GM21526 (cell line): Measurements from ENCODE around the gene PRPS1L1.

Experiments
- ATAC-seq: cut with Tn5 transposase; IDR thresholded peaks from one replicate; pipeline ENCODE4 v1.9.1; 2021; ENCODE audit warnings: moderate library complexity; ENCODE audit not compliant: unreplicated experiment, low FRiP score

Gene PRPS1L1

GRCh38 chr7:18027628-18028027, at the start of gene PRPS1L1:
Gene PRPS1L1, minus strand, starts transcription at chr7:18027846.
- no peak for ATAC-seq

DNA sequence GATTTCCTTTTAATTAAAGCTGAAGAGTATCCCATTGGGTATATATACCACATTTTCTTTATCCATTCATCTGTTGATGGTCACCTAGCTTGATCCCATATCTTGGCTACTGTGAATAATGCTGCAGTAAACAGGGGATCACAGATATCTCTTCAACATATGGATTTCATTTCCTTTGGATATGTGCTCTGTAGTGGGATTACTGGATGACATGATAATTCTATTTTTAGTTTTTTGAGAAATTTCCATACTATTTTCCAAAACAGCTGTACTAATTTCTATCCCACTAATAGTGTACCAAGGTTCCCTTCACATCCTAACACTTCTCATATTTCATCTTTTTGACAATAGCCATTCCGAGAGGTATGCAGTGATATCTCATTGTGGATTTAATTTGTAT, 48.8 kb upstream of the PRPS1L1 start:
- no peak for ATAC-seq

DNA sequence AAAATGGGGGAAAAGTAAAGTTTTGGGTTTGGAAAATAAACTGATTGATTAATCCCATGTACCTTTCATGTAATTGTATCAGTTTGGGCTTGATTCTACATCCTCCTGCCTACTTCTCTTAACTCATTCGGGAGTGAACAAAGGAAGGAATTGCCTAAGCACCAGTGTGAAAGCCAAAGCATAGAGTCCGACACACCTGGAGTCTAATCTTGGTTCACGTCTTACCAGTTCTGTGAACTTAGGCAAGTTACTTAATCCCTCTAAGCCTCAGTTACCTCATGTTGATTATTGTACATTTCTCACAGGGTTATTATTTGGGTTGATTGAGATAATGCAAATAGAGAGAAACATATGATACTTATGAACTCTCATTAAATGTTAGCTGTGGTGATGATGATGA, 41.1 kb upstream of the PRPS1L1 start:
- ATAC-seq = no peak

- peak; percentile 76 for ATAC-seq
Observed at GRCh38 chr7:18064242-18064838, 36.7 kb upstream of the PRPS1L1 start.

DNA sequence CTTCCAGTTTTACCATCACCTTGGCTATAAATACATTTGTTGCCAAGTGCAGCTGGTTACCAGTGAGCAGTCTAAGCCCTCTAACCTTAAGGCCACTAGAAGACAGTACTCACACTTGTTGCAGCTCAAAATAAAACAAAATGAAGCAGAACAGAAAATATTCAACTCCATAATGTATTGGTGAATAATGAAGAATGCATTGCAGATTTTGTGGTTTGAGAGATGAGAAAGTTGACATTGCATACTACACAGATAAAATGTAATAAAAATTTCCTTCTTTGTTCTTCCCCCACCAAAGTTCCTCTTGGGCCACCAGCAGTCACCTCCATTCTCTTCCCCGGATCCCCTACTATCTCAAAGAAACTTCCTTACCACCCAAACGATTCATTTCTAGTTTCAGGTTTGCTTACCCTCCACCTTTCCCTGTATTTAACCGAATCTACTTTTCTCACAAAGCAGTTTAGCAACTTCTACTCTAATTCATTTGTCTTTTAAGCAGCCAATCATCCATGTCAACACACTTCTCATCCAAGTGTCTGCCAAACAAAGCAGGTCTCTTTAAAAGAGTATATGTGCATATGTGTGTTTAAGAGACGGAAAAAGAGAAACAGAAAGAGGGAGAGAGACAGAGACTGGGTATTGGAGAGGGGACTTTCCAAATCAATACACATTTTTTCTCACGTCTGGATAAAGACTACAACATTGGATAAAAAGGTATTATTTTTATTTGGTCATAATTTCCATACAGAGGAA, 35.7 kb upstream of the PRPS1L1 start:
- ATAC-seq = no peak

DNA sequence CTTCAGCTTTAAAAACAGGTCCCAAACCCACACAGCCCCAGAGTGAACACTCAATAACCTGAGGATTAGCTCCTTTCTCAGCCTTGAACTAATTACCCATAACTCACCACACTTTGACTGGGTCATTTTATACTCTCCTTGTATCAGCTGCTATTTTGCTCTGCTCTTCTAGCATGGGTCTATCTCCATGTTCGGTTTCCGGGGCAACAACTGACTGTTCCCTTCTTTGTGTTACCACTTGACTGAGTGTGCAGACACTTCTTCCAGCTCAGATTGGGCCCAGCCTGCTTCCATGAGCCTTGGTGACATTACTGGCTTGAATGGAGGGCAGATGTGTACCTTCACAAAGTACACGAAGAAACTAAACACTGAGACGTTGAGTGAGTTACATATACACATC, 31.5 kb upstream of the PRPS1L1 start:
- ATAC-seq = no peak

DNA sequence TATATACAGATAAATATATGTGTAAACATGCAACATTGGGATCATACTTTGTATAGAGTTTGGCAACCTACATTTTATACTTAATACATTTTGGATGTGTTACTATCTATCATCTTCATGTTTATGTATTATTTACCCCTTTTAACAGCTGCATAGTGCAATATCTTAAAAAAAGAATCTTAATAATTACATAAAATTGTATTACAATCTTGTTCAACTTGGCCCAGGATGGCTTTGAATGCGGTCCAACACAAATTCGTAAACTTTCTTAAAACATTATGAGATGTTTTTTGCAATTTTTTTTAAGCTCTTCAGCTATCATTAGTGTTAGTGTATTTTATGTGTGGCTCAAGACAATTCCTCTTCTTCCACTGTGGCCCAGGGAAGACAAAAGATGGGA, 26.3 kb upstream of the PRPS1L1 start:
- no peak for ATAC-seq

DNA sequence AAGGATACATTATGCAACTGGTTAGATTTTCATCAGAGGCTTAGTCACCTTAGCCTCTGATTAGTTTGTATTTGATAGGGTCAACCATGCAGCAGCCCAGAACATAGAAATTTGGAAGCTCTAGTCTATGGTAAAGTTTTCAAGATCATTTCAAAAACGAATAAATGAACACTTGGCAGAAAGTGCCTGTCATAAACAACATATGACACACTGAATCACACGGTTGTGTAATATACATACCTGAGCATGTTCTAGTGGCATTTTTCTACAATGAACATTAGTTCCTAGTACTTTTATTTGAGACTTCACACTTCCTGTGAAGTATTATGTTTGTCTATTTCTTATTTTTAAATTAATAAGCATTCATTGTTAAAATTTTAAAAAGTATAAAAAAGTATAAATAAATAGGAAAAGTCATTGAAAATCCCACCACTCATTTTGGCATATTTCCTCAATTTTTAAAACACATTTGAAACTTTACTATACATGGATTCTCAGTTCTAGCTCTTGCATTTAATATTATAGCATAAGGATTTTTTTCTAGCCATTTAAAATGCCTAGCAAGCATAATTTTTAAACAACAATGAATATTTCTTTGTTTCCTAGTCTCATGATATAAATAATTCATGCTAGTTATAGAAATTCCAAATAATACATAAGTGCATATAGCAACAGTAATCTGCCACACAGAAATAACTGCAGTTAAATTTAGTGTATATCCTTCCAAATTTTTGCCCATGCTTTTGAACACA, 25.7 kb upstream of the PRPS1L1 start:
- ATAC-seq = no peak

GRCh38 chr7:18049262-18049661, 21.6 kb upstream of the PRPS1L1 start:
- no peak for ATAC-seq

- no peak for ATAC-seq
Observed at GRCh38 chr7:18046601-18047000, 19.0 kb upstream of the PRPS1L1 start.

GRCh38 chr7:18045171-18045570, 17.5 kb upstream of the PRPS1L1 start:
- ATAC-seq = no peak

- no peak for ATAC-seq
Observed at GRCh38 chr7:18041191-18041590, 13.5 kb upstream of the PRPS1L1 start.

DNA sequence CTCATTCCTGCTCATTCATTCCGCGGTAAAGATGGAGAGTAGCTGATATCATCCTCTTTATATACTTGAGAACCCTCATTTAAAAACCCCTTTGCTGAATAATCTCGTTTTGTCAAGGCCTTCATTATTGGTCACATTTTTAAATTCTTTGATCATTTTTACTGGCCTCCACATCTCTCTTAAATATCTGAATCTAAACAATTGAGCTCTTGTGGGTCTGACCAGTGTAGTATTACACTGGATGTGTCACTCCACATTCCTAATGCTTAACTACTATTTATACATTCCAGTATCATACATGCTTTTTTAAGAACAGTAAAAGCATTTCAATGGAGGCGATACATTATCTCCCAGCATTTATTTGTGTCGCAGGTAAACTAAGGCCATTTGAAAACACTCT, 12.6 kb upstream of the PRPS1L1 start:
- ATAC-seq = no peak

- ATAC-seq = no peak
Observed at GRCh38 chr7:18038382-18038781, 10.7 kb upstream of the PRPS1L1 start.

- ATAC-seq = no peak
Observed at GRCh38 chr7:18037609-18038008, 10.0 kb upstream of the PRPS1L1 start.

DNA sequence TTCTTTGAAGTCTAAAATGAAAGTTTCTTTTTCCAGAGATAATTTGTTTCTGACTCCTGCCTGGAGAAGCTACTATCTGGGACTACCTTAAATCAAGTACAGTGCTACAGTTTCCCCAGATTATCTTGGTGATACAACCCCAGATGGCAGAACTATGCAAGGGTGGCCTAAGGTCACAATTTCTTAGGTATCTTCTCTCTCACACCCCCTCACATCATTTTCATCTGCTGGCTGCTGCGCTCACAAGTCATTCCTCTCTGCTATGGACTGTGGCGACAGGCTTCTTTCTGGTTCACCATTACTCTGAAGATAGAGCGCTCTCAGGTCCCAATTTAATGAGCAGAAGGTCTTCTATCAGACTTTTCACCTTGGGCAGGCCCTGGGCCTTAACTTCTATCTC, 9.1 kb upstream of the PRPS1L1 start:
- ATAC-seq = no peak

DNA sequence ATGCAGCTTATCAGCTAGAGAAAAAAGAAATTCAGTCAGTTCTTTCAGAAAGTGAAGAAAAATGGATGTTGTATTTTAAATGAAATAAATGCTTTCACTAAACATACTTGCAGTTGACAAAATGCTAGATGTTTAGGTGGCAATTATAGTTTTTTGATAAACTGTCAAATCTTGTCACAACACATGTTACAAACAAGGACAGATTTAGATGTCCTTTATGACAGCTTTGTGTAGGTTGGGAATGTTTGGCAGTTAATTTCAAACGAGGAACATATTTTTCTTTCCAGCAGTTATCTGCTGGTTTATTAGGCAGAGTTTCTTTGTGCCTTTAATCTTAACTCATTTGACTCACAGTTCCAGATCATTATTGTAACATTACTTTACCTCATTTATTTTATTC, 3.1 kb upstream of the PRPS1L1 start:
- ATAC-seq = no peak

DNA sequence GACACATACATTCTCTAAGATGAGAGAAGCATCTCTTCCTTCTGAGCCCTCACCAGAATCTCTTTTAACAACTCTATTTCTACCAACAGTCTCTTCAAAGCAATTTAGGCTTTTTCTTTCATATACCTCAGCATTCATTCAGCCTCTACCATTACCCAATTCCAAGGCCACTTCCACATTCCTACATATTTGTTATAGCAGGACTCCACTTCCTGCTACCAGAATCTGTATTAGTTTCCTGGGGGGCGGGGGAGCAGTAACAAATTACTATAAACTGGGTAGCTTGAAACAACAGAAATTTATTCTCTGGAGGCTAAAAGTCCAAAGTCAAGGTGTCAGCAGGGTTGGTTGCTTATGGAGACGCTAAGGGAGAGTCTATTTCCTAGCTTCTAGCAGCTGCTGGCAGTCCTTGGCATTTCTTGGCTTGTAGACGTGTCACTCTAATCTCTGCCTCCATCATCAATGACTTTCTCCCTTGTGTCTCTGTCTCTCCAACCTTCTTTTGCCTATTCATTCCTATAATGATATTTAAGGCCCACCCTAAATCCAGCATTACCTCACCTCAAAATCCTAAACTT, 7.4 kb downstream of the PRPS1L1 start:
- ATAC-seq = no peak

- ATAC-seq = no peak
Observed at GRCh38 chr7:18019555-18019954, 8.1 kb downstream of the PRPS1L1 start.

DNA sequence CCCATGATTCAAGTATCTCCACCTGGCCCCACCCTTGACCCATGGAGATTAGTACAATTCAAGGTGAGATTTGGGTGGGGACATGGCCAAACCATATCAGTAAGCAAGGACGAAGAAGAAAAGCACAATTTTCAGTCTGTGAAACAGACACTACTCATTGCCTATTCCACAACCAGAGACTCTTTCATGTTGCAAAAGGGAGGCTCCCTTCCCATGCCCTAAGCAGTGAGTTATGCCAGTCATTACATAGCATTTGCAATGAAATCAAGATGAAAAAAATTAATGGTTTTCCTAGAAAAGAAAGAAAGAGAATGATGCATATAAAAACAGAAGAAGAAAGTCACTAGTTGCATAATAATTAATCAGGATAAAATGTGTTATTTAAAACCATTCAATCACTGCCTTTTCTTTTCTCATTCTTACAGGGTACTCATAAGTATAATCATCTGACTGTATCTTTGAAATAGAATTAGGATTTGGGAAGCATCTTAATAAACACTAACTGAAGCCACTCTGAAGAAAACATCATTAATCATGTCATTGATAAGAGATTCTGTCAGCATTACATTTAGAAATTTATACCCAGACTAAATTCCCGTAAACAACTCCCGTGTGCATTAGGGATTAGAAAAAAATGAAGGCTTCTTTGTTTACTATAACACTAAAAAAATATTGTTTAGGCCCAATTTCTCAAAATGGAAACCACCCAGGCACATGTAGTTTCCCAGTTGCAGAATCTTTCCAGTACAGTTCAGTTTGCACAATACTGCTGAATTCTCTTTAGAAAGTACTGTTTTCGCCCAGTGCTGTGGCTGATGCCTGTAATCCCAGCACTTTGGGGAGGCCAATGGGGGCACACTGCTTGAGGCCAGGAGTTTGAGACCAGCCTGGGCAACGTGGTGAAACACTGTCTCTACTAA, 9.1 kb downstream of the PRPS1L1 start:
- ATAC-seq = no peak
